ENCODE results near the gene HOXA2.

Gene HOXA2

DNA sequence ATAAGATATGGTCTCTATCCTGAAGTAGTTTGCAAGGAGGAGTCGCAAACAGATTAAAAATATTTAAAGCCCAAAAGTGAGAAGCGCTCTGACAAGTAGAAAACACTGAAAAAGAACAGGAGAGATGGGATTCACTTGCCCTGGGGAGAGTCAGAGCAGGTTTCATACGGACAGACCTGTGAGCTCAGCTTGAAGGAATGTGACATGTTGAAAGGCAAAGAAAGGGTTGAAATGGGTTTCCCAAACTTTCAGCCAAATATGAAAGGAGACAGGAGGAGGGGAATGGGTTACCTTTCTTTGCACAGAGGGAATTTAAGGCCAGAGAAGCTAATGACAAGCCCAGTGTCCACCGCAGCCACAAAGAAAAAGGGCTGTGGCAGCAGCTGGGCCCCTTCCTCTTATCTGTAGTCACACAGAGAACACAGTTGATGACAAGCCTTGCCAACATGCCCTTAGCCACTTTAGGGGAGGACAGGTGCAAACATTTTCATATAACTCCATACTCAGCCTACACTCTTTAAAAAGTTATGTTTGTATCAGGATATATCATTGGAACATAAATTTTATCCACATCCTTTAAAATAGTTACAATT lies 21.5 kb downstream of the HOXA2 start:
- Histone ChIP-seq H3K4me3 (ENCODE audit: low read depth, low read length) (no peak overlapping the region), H3K4me1 (ENCODE audit: control insufficient read depth, insufficient read depth, low read length) (peaks cover 2% of the 10 kb centered on the region; the same call in 1 of the 2 replicates), H3K9me3 (ENCODE audit: control insufficient read depth, insufficient read depth, low read depth, low read length) (no peaks in the 10 kb centered on the region), H3K27ac (ENCODE audit: extremely low read depth, low read depth, low read length) (no peak overlapping the region), H3K36me3 (ENCODE audit: control insufficient read depth in 2 of 2, insufficient read depth in 1 of 2, low read length in 2 of 2) (no peaks in the 10 kb centered on the region)
- ChIA-PET CTCF (no interaction called here), POLR2A (interaction anchor here (1.6 kb wide), 1 partner anchor 10 kb away, joined by 4 read pairs; no protein-coding TSS in a partner anchor)
- TF ChIP-seq, protein P1, sequence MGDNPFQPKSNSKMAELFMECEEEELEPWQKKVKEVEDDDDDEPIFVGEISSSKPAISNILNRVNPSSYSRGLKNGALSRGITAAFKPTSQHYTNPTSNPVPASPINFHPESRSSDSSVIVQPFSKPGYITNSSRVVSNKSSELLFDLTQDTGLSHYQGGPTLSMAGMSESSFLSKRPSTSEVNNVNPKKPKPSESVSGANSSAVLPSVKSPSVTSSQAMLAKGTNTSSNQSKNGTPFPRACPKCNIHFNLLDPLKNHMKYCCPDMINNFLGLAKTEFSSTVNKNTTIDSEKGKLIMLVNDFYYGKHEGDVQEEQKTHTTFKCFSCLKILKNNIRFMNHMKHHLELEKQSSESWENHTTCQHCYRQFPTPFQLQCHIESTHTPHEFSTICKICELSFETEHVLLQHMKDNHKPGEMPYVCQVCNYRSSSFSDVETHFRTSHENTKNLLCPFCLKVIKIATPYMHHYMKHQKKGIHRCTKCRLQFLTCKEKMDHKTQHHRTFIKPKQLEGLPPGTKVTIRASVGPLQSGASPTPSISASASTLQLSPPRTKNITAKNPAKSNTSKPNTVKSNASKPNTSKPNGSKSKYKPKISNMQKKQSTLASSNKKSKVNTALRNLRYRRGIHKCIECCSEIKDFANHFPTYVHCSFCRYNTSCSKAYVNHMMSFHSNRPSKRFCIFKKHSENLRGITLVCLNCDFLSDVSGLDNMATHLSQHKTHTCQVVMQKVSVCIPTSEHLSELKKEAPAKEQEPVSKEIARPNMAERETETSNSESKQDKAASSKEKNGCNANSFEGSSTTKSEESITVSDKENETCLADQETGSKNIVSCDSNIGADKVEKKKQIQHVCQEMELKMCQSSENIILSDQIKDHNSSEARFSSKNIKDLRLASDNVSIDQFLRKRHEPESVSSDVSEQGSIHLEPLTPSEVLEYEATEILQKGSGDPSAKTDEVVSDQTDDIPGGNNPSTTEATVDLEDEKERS (tag by site-specific recombination; IDR thresholded peaks at IDR 0.05), result no peak
- TF ChIP-seq ZNF292 (tag by site-specific recombination; IDR thresholded peaks at IDR 0.05; ENCODE audit: borderline replicate concordance, low read depth) (no peak), ZNF558 (tag by site-specific recombination; IDR thresholded peaks at IDR 0.05) (no peak), ZNF426 (tag by site-specific recombination; IDR thresholded peaks at IDR 0.05) (no peak), SCRT2 (tag by site-specific recombination; IDR thresholded peaks at IDR 0.05) (no peak), ZNF10 (tag by site-specific recombination; IDR thresholded peaks at IDR 0.05) (no peak), MEIS1 (CRISPR knock-in tag; IDR thresholded peaks at IDR 0.05; ENCODE audit: borderline replicate concordance) (no peak), ZNF394 (tag by site-specific recombination; IDR thresholded peaks at IDR 0.05; ENCODE audit: borderline replicate concordance) (no peak), ZNF660 (tag by site-specific recombination; IDR thresholded peaks at IDR 0.05) (no peak), ZNF626 (tag by site-specific recombination; IDR thresholded peaks at IDR 0.05) (no peak), TRIM28 (IDR thresholded peaks at IDR 0.05; ENCODE audit: borderline replicate concordance, low read length) (0 out of 2 replicates have a peak, but pooled peaks have one; percentile 12)
- TF ChIP-seq, protein P2, sequence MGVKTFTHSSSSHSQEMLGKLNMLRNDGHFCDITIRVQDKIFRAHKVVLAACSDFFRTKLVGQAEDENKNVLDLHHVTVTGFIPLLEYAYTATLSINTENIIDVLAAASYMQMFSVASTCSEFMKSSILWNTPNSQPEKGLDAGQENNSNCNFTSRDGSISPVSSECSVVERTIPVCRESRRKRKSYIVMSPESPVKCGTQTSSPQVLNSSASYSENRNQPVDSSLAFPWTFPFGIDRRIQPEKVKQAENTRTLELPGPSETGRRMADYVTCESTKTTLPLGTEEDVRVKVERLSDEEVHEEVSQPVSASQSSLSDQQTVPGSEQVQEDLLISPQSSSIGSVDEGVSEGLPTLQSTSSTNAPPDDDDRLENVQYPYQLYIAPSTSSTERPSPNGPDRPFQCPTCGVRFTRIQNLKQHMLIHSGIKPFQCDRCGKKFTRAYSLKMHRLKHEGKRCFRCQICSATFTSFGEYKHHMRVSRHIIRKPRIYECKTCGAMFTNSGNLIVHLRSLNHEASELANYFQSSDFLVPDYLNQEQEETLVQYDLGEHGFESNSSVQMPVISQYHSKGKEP (tag by site-specific recombination; IDR thresholded peaks at IDR 0.05), result no peak
- TF ChIP-seq, protein P3, sequence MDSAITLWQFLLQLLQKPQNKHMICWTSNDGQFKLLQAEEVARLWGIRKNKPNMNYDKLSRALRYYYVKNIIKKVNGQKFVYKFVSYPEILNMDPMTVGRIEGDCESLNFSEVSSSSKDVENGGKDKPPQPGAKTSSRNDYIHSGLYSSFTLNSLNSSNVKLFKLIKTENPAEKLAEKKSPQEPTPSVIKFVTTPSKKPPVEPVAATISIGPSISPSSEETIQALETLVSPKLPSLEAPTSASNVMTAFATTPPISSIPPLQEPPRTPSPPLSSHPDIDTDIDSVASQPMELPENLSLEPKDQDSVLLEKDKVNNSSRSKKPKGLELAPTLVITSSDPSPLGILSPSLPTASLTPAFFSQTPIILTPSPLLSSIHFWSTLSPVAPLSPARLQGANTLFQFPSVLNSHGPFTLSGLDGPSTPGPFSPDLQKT (IDR thresholded peaks at IDR 0.05; ENCODE audit: borderline replicate concordance, low read depth, low read length), result no peak
- TF ChIP-seq, protein P4, sequence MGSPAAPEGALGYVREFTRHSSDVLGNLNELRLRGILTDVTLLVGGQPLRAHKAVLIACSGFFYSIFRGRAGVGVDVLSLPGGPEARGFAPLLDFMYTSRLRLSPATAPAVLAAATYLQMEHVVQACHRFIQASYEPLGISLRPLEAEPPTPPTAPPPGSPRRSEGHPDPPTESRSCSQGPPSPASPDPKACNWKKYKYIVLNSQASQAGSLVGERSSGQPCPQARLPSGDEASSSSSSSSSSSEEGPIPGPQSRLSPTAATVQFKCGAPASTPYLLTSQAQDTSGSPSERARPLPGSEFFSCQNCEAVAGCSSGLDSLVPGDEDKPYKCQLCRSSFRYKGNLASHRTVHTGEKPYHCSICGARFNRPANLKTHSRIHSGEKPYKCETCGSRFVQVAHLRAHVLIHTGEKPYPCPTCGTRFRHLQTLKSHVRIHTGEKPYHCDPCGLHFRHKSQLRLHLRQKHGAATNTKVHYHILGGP (tag by site-specific recombination; IDR thresholded peaks at IDR 0.05), result no peak
- TF ChIP-seq, protein P5, sequence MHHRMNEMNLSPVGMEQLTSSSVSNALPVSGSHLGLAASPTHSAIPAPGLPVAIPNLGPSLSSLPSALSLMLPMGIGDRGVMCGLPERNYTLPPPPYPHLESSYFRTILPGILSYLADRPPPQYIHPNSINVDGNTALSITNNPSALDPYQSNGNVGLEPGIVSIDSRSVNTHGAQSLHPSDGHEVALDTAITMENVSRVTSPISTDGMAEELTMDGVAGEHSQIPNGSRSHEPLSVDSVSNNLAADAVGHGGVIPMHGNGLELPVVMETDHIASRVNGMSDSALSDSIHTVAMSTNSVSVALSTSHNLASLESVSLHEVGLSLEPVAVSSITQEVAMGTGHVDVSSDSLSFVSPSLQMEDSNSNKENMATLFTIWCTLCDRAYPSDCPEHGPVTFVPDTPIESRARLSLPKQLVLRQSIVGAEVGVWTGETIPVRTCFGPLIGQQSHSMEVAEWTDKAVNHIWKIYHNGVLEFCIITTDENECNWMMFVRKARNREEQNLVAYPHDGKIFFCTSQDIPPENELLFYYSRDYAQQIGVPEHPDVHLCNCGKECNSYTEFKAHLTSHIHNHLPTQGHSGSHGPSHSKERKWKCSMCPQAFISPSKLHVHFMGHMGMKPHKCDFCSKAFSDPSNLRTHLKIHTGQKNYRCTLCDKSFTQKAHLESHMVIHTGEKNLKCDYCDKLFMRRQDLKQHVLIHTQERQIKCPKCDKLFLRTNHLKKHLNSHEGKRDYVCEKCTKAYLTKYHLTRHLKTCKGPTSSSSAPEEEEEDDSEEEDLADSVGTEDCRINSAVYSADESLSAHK (tag by site-specific recombination; IDR thresholded peaks at IDR 0.05), result no peak
- TF ChIP-seq, protein P6, sequence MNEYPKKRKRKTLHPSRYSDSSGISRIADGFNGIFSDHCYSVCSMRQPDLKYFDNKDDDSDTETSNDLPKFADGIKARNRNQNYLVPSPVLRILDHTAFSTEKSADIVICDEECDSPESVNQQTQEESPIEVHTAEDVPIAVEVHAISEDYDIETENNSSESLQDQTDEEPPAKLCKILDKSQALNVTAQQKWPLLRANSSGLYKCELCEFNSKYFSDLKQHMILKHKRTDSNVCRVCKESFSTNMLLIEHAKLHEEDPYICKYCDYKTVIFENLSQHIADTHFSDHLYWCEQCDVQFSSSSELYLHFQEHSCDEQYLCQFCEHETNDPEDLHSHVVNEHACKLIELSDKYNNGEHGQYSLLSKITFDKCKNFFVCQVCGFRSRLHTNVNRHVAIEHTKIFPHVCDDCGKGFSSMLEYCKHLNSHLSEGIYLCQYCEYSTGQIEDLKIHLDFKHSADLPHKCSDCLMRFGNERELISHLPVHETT (tag by site-specific recombination; IDR thresholded peaks at IDR 0.05), result no peak
- TF ChIP-seq, protein P7, sequence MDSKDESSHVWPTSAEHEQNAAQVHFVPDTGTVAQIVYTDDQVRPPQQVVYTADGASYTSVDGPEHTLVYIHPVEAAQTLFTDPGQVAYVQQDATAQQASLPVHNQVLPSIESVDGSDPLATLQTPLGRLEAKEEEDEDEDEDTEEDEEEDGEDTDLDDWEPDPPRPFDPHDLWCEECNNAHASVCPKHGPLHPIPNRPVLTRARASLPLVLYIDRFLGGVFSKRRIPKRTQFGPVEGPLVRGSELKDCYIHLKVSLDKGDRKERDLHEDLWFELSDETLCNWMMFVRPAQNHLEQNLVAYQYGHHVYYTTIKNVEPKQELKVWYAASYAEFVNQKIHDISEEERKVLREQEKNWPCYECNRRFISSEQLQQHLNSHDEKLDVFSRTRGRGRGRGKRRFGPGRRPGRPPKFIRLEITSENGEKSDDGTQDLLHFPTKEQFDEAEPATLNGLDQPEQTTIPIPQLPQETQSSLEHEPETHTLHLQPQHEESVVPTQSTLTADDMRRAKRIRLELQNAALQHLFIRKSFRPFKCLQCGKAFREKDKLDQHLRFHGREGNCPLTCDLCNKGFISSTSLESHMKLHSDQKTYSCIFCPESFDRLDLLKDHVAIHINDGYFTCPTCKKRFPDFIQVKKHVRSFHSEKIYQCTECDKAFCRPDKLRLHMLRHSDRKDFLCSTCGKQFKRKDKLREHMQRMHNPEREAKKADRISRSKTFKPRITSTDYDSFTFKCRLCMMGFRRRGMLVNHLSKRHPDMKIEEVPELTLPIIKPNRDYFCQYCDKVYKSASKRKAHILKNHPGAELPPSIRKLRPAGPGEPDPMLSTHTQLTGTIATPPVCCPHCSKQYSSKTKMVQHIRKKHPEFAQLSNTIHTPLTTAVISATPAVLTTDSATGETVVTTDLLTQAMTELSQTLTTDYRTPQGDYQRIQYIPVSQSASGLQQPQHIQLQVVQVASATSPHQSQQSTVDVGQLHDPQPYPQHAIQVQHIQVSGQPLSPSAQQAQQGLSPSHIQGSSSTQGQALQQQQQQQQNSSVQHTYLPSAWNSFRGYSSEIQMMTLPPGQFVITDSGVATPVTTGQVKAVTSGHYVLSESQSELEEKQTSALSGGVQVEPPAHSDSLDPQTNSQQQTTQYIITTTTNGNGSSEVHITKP (tag by site-specific recombination; IDR thresholded peaks at IDR 0.05), result peak; percentile 78
- TF ChIP-seq, protein P8, sequence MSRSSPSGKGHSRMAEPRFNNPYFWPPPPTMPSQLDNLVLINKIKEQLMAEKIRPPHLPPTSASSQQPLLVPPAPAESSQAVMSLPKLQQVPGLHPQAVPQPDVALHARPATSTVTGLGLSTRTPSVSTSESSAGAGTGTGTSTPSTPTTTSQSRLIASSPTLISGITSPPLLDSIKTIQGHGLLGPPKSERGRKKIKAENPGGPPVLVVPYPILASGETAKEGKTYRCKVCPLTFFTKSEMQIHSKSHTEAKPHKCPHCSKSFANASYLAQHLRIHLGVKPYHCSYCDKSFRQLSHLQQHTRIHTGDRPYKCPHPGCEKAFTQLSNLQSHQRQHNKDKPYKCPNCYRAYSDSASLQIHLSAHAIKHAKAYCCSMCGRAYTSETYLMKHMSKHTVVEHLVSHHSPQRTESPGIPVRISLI (tag by site-specific recombination; IDR thresholded peaks at IDR 0.05), result no peak

All from HEK293 (cell line).